HG02870 (cell line): ENCODE data around the gene FBXL12.
"Not testable (repeated sequence)": the region's sequence is repeated elsewhere in the genome, so short reads cannot be mapped to it uniquely, and the experiment has no call there.

Experiments used
- ATAC-seq: cut with Tn5 transposase; IDR thresholded peaks from one replicate; pipeline ENCODE4 v1.9.1; 2021; ENCODE audit warnings: mild to moderate bottlenecking, moderate library complexity; ENCODE audit not compliant: unreplicated experiment

FBXL12 gene

GRCh38 chr19:9796113-9796773, 22.6 kb downstream of the FBXL12 start:
- ATAC-seq: peak; percentile 52

GRCh38 chr19:9793071-9793591, 25.7 kb downstream of the FBXL12 start:
- no peak for ATAC-seq

- no peak for ATAC-seq
Observed at GRCh38 chr19:9792206-9793070, 26.4 kb downstream of the FBXL12 start.

- no peak for ATAC-seq
Observed at GRCh38 chr19:9791552-9792205, 27.2 kb downstream of the FBXL12 start.

DNA sequence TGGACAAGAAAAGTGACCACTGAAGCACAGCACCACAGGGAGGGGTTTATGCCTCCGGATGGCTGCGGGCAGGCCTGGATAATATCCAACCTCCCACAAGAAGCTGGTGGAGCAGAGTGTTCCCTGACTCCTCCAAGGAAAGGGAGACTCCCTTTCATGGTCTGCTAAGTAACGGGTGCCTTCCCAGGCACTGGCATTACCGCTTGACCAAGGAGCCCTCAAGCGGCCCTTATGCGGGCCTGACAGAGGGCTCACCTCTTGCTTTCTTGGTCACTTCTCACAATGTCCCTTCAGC, 27.9 kb downstream of the FBXL12 start:
- ATAC-seq: not testable (repeated sequence)

DNA sequence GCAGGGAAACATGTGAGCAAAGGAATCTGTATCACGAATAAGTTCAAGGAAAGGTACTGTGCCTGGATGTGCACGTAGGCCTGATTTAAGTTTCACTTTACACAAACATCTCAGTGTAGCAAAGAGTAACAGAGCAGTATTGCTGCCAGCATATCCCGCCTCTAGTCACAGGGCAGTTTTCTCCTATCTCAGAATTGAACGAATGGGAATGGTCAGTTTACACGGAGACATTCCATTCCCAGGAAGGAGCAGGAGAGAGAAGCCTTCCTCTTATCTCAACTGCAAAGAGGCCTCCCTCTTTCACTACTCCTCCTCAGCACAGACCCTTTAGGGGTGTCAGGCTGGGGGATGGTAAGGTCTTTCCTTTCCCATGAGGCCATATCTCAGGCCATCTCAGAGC, 29.3 kb downstream of the FBXL12 start:
- not testable (repeated sequence) for ATAC-seq

DNA sequence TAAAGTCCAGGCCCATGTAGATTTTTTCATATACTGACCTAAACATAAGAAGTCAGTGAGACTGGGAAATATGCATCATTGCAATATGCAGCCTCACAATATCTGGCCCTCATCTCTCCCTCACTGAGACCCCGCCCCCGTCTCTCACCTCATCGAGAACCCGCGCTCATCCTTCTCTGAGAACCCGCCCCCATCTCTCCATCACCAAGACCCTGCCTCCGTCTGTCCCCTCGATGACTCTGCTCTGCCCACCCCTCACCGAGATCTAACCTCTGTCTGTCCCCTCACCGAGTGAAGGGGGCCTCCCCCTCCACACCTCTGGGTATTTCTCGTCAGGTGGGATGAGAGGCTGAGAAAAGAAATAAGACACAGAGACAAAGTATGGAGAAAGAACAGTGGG, 29.8 kb downstream of the FBXL12 start:
- no peak for ATAC-seq

- ATAC-seq: not testable (repeated sequence)
Observed at GRCh38 chr19:9788604-9789003, 30.3 kb downstream of the FBXL12 start.

GRCh38 chr19:9786819-9787218, 32.1 kb downstream of the FBXL12 start:
- no peak for ATAC-seq

GRCh38 chr19:9786342-9786741, 32.5 kb downstream of the FBXL12 start:
- ATAC-seq: no peak

- peak; percentile 64 for ATAC-seq
Observed at GRCh38 chr19:9785367-9786331, 33.2 kb downstream of the FBXL12 start.

- not testable (repeated sequence) for ATAC-seq
Observed at GRCh38 chr19:9784163-9784496, 34.7 kb downstream of the FBXL12 start.

DNA sequence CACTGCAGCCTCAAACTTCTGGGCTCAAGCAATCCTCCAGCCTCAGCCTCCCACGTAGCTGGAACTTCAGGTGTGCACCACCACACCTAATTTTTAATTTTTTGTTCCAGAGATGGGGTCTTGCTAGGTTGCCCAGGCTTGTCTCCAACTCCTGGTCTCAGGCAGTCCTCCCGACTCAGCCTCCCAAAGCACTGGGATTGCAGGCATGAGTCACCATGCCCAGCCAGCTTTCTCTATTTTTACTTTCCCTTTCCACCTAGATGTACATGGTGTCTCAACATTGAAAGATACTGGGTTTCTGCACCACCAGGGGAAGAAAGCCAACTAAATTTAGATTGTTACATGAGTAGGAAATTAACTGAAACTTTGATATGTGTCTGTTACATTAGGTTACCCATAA, 36.5 kb downstream of the FBXL12 start:
- ATAC-seq: no peak

DNA sequence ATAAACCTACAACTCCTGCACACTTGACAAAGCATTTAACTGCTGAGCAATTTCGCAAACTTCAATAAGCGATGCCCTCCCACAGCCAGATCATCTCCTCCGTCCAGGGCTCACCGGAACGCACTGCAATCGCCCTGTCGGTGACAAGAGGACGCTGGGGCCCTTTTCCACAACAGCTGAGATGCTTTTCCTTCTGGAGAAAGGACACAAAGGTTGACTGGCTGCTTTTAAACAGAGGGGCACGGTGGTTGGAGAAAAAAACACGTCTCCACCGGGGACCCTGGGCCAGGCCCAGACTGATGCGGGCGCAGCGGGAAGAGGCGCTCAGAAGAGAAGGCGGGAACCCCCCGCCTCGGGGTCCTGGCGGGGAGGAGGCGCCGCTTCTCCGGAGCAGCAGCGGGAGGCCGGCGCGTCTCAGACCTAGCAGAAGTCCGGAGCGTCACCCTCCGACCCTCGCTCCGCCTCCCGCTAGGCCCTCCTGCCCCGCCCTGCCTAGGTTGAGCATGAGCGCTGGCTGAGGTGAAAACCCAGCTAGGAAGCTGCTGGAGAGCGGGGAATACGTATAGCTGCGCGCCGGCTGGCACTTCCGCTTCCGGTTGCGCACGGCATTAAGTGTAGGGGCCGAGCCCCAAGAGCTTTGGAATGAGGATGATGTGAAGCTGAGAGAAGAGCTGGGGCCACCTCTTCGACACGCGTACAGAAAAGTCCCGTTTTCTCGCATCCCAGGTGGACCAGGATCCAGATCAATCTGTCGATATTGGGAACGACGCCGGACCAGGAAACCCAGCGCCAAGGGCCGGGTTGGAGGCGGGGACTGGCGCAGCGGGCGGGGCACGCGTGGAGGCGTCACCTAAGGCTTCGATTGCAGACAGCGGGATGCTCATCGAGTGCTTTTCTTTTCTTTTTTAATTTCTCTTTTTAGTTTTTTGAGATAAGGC, 50.4 kb downstream of the FBXL12 start, which contains the start of gene ZNF846:
ZNF846 (minus strand) TSS at position 564 of the 938 bp plus-strand sequence. CDS start 3,788 bp downstream, outside the sequence.
- peak; percentile 98 for ATAC-seq
